HG03095 (cell line): Measurements from ENCODE around the gene C3orf20.

Experiments used
- ATAC-seq: cut with Tn5 transposase; IDR thresholded peaks from one replicate; pipeline ENCODE4 v1.9.1; 2021; ENCODE audit warnings: moderate library complexity; ENCODE audit not compliant: unreplicated experiment

C3orf20 gene

DNA sequence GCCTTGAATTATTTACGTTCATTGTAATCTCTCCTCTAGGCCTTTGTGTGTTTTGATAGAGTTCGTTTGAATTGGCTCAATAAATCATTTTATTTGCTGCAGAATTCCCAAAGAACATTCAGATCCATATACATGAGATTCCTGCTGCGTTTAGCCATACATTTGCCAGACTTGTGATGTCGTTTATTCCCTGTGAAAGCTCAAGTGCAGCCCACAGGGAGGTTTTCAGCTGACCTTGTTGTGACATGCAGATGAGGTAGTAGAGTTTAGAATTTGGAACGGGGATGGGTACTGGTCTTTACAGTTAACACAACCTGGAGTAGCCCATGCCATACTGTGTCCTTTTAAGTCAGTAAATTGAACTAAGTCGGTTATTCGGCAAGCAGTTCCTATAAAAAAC is at the start of gene C3orf20:
C3orf20 (plus strand) TSS at position 301 of the 400 bp plus-strand sequence. CDS start 7,573 bp downstream, outside the sequence.
- no peak for ATAC-seq

DNA sequence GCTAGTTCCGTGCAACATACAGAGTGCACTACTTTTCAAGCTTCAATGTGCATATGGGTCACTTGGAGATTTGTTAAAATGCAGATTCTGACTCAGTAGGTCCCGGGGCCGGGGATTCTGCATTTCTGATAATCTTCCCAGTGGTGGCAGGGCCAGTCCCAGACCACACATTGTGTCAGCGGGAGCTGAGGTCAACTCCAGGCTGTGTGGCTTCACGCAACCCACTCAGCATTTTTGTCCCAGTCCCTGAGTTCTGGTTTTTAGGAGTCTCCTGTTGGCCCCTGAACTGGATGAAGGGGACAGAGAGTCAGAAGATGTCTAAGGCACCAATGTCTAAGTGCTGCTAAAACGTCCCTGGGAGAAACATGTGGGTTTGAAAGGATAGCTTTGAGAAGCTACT is 49.5 kb upstream of the C3orf20 start:
- no peak for ATAC-seq

DNA sequence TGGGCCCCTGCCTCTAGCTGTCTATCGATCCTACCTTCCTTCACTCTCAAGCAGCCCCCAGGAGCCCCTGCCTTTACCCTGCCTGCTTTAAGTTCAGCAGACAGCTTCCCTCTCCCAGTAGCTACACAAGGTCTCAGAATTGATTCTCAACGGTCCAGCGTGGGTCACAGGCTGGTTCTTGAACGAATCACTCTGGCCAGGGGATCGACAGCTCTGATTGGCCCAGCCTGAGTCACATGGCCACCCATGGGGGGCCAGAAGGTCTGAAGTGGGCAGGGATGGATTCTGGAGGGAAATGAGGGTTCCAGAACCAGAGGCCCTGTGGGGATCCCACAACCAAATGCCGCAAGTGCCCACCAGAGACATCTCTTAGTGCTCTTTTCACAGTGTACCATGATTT is 47.1 kb upstream of the C3orf20 start:
- ATAC-seq: no peak

DNA sequence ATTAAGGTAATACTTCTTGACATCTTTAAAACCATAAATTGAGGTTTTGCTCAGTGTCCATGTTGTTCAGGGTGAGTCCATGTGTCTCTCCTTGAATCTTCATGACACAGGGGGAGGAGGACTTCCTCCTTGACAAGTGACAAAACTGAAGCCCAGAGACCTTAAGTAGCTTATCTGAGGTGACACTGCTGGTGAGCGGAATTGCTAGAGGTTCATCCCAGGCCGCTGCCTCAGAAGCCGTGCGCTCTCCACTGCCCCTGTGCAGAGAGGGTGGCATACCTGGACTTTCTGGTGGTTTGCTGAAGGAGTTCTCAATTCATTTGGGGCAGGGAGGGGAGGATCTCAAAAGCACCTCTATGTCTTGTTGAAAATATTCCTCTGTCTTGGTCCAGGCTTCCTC is 46.5 kb upstream of the C3orf20 start:
- no peak for ATAC-seq

DNA sequence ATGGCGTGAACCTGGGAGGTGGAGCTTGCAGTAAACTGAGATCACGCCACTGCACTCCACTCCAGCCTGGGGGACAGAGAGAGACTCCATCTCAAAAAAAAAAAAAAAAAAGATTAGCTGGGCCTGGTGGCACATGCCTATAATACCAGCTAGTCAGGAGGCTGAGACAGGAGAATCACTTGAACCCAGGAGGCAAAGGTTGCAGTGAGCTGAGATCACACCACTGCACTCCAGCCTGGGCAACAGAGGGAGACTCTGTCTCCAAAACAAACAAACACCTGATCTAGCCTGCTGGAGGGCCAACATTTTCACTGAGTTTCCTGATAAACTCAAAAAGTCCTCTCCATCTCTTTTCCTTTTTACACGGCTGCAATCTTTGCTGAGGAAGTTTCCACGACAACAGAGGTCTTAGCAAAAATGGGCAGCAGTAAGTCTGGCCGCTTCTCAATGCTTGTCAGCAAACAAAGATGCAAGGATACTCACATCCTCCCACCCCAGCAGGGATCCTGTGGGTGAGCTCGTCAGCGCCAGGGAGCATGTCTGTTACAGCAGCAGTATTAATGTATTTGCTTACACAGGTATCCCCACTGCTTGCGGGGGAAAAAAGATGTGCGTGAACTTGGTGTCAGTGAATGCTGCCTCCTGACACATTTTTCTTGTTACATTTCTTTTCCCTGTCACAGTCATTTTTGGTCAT is 44.4 kb upstream of the C3orf20 start:
- ATAC-seq: no peak

DNA sequence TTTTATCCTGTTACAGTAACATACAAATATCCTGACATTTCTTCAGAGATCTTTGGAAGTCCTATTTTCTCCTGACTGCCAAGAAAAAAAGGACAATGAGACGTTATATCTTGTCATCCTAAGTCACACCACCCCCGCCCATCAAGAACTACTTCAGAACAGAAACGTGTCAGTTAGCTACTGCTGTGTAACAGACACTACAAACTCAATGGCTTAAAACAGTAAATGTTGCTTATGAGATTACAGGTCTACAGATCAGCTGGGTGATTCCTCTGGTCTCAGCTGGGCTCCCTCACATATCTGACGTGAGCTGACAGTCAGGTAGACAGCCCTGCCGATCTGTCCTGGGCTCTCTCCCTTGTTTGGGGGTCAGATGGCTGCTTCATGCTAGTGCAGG is 43.8 kb upstream of the C3orf20 start:
- ATAC-seq: no peak

DNA sequence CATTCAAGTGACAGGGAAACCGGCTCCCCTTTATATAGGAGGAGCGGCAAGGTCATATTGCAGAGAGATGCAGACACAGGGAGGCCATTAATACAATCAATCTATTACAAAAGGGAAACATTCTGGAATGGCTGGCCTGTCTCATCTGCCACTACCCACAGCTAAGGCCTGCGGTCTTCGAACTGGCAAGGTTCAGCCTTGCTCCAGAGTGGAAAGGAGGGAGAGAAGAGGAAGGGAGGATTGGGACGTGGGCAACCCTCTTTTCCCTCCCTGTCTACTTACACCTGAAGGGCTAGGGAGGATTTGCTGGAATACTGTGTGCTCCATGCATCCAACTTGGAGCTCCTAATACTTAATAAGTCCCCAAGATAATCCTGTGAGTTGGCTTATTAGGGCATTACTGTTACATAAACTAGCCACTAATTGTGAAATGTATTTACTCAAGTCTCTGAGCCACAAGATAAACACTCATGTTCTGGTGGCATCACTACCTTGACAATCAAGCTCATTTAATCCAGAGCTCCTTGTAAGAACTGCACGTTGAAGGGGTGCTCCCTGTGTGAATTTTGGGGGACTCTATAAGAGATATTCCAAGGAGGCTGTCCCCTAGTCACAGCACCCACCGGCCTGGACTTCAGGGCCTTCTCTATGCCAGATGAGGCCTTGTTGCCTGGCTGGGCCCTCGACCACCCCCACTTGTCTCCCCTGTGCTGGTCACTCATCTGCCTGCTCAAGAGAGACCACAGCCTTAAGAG is 43.1 kb upstream of the C3orf20 start:
- no peak for ATAC-seq

DNA sequence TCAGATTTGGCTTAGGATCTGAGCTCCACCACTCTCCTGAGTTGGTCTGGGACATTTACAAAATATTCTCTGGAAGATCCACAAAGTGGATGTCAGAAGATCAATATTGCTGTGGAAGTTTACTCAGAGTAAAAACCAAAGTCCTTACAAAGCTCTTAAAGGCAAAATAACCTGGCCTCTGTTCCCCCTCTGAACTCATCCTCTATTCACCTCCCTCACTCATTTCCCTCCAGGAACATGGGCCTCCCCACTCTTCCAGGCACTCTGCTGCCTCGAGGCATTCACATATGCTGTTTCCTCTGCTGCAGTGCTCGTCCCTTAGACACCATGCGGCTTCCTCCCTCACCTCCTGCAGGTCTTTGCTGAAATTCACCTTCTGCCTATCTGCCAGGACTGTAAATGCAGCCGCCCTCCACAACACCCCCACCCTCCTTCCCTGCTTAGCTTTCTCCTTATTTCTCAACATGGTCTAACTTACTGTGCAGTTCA is 42.5 kb upstream of the C3orf20 start:
- ATAC-seq: no peak

DNA sequence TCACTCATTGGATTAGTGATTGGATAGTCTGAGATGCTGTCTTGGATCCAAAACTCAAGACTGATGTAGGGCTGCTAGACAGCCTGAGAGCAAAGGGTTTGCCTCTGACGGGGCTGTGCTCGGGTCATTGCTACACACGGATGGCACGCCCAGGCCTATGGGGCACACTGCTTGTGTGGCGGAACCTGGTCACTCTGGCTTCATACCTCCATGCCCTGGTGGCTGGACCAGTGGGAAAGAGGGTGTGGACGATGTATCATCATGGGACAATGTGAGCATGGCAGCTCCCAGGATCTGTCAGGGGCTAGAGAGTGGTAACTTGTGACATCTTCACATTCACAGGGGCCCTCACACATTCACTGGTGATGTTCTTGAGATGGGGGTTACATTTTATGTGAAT is 41.5 kb upstream of the C3orf20 start:
- ATAC-seq: no peak

DNA sequence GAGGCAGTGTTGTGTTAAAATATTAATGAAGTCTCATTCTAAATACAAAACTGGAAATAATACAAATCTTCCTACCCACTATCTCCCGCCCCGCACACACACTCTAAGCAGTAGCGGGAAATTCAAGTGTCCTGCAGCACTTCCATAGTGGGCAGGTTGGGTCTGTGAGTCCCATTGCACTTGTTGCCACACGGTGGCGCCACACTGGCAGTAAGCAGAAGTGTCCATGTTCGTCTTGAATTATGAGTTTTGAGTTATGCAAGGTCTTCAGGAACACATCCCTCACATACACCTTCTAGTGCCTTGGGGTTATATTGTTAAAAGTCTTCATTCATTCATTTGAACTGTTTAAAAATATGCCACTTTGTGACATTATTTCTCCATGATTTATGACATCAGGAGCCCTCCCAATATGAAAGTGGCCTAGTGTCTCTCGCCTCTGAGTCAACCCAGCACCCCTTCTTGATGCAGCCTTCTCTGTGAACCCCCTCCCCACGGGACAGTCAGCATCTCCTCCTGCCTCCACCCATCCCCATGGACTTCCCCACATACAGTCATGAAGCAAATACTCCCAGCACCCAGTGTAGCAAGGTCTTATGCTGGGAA is 41.0 kb upstream of the C3orf20 start:
- ATAC-seq: no peak

DNA sequence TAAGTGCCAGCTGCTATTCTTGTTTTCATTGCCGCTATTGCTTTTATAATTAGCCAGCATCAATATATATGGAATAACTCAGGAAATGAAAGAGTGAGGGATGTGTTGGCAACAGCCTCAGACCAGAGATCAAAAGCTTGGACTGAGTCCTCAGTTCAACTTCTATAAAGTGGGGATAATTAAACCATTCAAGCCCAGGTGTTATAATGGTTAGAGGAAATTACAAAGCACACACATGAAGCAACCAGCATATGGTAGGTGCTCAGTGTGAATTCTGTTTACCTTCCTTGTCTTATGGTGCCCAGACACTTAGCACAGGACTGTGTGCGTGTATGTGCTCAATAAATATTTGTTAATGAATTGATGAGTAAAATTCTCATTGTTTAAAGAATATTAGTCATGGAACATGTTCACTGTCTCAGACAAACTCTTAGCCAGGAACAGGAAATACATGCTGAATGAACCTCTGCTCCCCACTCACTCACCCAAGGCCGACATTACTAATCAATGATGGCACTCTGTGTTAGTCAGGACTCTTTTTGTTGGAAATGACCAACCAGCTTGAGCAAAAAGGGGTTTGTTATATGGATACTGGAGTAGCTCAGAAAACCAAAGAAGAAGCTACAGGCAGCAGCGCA is 40.1 kb upstream of the C3orf20 start:
- ATAC-seq: no peak

DNA sequence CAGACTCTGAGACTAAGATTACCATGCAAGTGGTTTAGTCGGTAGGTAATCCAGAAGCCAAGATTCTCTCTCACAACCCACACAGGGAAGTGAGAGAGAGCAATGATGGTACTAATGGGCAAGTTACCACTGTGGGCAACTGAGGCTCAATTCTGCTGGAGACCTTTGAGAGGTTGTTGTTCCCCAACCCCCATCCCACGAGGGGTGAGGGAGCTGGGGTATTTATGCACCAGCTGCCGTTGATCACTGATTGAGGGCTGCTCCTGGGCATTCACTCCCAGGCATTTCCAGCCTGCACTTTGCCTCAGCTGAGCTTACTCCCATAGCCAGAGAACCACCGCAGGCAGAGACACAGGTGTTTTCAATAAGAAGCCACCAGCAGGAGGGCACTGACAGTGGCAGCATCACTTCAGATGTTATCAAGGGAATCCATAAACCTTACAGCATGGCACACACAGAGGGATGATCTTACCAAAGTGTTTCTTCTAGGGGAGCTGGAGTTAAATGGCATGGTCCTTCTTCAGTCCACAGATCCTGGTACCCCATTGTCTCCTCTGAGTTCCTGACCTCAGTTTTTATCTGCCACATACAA is 38.3 kb upstream of the C3orf20 start:
- ATAC-seq: no peak

DNA sequence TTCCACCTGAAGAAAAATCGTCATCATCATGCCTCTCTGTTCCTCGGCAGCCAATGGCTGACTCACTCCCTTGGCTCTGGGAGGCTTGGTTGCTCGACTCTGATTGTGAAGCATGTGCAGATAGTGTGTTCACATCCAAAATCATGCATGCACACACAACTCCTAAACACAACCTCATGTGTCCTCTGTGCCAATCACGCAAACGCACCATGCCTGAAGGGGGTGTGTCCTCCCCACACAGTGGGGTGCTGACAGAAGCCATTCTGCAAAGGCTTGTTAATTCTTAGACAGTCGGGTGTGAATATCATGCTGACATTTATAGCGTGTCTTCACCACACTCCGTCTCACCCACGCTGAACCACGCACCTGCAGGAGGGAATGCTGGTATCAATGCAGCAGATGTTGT is 34.8 kb upstream of the C3orf20 start:
- ATAC-seq: no peak

DNA sequence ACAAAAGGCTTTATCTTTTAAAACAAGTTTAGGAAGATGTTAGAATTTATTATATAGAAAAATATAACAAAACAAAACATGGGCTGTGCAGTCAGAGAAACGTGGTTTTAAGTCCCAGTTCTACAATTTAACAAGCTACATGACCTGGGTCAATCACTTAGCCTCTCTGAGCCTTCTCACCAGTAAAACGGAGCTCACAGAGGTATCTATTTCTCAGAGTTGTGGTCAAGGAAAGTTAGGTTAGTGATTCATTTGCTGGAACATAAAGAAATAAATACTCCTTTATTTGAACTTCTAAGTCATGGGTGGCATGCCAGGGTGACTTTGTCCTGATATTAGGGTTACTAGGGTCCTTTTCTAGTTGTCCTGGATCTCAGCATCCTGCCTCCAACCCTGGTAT is 34.2 kb upstream of the C3orf20 start:
- ATAC-seq: no peak

DNA sequence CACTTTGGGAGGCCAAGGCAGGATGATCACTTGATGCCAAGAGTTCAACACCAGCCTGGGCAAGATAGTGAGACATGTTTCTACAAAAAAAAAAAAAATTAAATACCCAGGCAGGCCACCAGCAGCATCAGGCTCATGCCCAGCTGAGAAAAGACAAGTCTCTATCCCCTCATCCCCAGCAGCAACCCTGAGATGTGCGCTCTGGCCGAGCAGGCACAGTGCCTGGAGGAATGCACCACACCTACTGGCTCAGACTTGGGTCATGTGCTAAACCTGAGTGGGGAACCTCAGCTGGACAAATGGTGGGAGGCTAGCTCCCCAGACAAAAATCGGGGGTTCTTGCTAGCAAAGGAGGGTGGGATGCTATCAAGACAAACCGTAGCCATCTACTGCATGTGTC is 33.6 kb upstream of the C3orf20 start:
- ATAC-seq: no peak

DNA sequence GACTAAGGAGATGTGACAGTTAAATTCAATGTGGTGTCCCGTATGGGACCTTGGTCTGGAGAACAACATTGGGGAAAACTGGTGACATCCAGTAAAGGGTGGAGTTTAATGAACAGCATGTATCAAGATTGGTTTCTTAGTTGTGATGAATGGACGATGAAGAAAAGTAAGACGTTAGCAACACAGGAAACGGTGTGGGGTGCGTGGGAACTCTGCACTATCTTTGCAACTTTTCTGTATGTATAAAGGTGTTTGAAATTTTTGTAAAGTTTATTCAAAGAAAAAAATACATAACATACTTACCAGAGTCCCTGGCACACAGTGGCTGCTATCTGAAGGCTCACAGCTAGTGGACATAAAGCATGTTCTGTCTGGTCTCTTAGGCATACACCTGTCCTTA is 29.5 kb upstream of the C3orf20 start:
- no peak for ATAC-seq

DNA sequence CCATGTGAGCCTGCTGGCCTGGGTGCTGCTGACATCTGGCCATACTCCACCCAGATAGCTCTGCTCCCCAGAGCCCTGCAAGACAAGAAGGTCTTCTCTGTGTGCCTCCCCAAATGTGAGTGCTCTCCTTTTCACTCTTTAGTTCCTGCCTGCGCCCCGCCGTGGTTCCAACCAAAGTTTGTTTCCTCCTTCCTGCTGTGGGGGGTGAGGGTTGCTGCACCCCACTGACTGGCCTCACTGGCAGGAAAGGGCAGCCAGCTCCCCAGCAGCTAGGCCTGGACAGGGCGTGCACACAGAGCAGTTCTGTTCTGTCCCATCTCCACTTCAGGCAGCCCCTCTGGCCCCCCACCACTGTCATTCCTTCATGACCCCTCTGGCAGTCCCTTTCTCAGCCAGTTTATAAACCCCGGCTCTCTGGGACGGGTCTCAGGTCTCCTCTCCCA is 28.8 kb upstream of the C3orf20 start:
- ATAC-seq: no peak

DNA sequence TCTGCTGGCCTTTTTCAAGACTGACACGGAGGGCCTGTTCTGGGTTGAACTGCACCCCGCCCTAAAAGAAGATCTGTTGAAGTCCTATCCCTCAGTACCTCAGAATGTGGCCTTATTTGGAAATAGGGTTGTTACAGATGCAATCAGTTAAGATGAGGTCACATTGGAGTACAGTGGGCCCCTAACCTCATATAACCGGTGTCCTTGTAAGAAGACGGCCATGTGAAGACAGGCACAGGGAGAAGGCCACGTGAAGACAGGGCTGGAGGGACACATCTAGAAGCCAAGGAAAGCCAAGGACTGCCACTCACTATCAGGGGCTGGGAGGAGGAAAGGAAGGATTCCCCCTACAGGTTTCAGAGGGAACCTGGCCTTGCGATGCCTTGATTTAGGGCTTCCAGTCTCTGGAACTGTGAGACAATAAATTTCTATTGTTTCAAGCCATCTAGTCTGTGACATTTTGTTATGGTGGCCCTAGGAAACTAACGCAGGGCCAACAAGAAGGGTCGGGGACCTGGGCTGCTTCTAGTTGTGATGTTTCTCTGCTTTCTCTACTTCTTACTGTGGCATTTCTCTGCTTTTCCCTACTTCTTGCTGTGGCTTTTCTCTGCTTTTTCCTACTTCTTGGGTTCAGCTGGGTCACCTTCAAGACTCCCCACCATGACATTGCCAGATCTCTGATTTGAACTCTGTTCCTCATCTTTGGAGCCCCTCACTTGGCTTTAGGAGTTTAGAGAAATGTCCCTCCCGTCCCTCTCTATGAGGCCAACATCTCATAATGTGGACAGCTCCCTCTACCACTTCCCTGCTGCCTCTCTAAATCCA is 28.1 kb upstream of the C3orf20 start:
- ATAC-seq: no peak

DNA sequence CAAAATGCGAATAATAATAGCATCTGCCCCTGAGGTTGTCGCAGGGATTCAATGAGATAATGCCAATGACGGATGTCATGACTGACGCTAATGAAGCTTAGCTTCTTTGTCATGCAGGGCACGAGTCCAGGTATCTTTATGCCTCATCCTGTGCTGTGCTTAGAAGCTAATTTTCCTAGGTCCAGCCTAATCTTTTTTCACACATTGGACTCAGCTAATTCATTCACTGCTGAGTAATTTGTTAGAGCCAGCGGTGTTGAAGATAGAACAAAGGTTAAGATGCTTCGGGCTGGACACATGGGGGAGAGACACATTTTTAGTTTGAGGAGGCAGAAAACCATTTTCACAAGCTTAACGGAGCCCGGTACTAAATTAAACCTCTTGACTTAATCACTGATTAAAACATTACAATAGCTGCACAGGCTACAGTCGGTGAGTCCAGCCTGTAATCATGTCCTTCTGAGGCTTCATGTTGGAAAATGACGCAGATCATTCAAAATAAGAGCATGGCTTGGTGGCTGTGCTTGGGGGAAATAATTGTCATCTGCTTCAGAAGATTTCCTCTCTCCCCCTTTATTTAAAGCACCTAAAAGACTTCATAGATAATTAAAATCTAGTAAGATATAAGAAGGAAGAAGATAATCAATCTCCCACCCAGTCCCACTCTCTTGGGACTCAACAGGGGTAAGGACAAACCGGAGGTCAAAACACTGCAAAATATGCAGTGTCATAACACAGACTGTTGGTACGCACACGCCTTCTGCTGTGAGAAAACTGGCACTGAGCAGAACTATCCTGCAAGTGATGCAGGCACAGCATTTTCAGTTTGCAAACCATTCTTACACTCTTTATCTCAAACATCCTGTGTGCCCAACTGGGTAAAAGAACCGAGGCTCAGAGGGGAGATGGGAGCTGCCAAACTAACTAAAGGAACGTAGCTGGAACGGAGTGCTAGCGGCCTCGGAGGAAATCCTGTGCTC is 26.7 kb upstream of the C3orf20 start:
- ATAC-seq: no peak
